NCI-H128 (cell line): ENCODE data around the gene BTNL9.
"Not testable (repeated sequence)": the region's sequence is repeated elsewhere in the genome, so short reads cannot be mapped to it uniquely, and the experiment has no call there.

Experiments
- DNase-seq: peaks from one replicate; lab custom pipeline; 2025; ENCODE audit not compliant: unreplicated experiment; lab: John Stamatoyannopoulos, UW

The BTNL9 gene

GRCh38 chr5:181042722-181043121 lies 2.7 kb downstream of the BTNL9 start:
- no peak for DNase-seq

DNA sequence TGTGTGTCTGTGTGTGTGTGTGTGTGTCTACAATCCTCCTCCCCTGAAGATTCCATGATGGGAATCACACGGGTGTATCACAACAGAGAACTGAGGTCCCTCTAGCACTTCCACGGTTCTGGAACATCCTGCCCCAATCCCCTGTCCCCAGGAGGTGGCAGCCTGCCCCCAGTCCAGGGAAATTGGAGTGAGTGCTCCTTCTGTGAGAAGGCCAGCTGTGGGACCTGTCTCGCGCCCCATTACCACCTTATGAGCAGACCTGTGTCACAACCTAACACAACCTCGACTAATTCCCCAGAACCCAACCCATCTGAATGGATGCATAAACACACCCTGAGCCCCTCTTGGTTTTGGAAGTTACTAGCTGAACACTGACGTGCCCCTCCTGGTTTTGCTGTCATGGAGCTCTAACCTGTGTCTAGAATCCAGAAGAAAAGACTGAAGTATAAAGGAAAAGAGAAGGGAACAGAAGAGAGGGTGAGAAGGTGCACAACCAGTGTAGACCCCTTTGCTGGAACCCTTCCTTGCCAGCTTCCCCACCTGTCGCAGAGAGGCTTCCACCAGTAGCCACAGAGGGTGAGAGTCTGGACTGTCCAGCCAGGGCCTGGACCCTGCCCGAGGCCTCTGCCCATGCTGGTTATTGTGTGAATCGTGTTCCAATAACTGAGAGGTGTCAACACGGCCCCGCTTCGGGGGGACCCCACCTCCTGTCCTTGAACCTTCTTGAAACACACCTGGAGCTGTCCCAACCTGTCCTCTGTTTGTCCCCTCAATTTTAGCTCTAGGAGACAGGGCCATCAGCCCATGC lies 3.4 kb downstream of the BTNL9 start:
- DNase-seq, result no peak

DNA sequence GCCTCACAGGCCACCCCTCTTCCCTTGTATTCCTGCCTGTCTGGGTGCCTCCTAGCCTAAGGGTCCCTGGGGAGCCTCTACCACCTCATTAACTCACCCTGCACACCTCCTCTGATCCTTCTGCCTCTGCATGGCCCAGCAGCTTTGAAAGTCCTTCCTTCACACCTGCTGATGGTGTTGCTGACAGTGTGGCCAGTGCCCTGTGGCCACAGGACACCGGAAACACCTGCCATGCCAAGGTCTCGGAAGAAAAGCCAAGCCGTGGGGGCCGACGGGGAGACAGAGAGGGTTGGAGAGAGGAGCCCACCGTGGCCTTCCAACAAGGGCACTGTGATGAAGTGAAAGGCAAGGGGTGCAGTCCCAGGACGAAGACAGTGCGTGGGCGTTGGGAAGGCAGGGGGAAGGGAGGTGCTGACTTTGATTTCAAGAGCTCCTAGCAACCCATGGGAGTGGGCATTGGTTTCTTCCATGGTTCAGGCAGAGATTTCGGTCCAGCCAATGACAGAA lies 4.1 kb downstream of the BTNL9 start:
- DNase-seq, result no peak

- DNase-seq, result no peak
These were observed 4.7 kb downstream of the BTNL9 start for GRCh38 chr5:181044662-181045305.

- no peak for DNase-seq
These were observed 5.2 kb downstream of the BTNL9 start for GRCh38 chr5:181045316-181045715.

GRCh38 chr5:181045857-181046256 lies 5.8 kb downstream of the BTNL9 start:
- not testable (repeated sequence) for DNase-seq

DNA sequence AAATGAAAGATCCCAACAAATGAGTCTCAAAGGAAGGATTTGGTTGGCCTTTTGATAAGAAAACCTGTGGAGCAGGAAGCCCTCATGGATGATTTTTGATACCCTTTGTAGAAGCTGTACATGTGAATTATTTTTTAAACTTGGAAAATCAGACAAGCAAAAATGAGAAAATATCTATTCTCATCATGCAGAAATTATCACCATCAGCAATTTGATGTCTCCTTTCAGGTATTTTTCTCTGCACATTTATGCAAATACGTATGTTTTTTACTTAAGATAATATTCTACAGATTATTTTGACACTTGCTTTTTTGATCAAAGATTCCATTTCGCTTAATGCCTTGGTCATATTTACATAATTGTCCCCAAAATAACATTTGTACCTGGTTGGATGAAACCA lies 7.2 kb downstream of the BTNL9 start:
- DNase-seq, result no peak

DNA sequence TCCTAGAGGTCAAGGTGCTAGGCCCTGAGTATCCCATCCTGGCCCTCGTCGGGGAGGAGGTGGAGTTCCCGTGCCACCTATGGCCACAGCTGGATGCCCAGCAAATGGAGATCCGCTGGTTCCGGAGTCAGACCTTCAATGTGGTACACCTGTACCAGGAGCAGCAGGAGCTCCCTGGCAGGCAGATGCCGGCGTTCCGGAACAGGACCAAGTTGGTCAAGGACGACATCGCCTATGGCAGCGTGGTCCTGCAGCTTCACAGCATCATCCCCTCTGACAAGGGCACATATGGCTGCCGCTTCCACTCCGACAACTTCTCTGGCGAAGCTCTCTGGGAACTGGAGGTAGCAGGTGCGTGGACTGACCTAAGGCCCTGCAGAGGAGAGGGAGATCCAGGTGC lies 7.9 kb downstream of the BTNL9 start:
- no peak for DNase-seq

DNA sequence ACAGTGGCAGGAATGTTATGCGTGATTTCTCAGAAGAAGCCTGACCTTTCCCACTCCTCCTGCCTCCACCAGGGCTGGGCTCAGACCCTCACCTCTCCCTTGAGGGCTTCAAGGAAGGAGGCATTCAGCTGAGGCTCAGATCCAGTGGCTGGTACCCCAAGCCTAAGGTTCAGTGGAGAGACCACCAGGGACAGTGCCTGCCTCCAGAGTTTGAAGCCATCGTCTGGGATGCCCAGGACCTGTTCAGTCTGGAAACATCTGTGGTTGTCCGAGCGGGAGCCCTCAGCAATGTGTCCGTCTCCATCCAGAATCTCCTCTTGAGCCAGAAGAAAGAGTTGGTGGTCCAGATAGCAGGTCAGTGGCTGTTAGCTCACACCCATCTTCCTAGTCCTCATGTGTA lies 9.9 kb downstream of the BTNL9 start:
- no peak for DNase-seq

DNA sequence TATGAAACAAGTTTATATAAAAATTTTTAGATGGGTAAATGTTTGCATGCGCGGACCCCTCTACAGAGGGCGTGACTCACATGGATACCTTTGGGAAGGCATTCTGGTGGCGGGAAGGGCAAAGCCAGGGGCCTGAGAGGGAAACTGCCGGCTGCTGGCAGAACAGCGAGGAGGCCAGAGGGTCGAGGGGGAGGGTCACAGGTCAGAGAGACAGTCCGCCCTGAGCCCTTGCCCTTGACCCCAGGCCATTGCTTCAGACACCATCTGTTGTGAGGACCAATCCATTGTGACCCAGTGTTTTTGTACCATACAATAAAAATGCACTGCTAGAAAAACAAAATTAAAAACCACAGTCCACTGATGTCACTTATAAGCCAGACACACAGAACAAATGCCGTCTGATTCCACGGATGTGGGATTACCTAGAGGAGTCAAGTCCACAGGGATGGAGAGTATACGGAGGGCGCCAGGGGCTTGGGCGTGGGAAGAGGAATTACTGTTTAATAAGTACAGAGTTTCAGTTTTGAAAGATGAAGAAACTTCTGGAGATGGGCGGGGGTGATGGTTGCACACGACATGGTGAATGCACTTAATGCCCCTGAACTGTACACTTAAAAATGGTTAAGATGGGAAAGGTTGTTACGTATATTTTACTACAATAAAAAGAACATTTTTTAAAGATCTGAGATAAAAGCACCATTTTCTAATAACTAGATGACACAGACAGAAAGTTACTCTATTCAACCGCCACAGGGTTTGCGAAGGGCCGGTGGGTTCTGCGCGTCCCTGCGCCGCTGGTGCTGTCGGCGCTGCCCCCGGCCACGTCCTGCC lies 12.0 kb downstream of the BTNL9 start:
- no peak for DNase-seq

- no peak for DNase-seq
These were observed 12.8 kb downstream of the BTNL9 start for GRCh38 chr5:181052672-181053487.

- DNase-seq, result no peak
These were observed 13.5 kb downstream of the BTNL9 start for GRCh38 chr5:181053488-181054121.

DNA sequence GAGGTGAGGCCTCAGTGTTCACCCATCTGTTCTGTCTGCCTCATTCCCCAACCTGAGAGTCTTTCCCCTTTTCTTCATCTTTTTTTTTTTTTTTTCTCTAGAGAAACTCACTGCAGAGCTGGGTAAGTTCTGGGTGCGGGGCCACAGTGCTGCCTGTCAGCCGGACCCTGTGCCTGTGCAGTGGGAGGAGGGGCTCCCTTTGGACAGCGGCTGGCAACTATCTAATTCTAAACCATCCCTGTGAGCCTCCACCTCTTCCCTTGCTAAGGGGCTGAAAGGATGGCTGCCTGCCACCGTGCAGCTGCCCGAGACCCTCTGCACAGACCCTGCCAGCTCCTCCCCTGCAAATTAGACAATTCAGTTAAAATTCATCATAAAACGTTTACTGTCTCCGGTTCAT lies 14.1 kb downstream of the BTNL9 start:
- no peak for DNase-seq

GRCh38 chr5:181054871-181055459 lies 14.9 kb downstream of the BTNL9 start:
- no peak for DNase-seq

DNA sequence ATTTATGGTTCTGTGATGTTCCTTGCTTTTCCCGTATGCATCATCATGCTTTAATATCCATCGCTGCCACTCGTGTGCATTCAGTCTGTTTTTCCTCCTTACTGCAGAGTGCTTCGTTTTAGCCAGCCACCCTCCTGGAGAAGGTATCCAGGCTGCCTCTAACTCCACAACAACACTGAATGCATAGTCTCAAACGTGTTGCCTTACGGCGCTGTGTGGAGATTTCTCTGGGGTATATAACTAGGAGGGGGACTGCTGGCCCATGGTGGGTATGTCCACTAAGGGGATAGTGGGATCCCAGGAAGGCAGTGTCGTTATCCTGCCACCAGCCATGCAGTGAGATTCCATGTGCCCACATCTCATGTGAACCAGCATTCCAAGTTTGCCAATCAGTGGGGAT lies 16.4 kb downstream of the BTNL9 start:
- no peak for DNase-seq

DNA sequence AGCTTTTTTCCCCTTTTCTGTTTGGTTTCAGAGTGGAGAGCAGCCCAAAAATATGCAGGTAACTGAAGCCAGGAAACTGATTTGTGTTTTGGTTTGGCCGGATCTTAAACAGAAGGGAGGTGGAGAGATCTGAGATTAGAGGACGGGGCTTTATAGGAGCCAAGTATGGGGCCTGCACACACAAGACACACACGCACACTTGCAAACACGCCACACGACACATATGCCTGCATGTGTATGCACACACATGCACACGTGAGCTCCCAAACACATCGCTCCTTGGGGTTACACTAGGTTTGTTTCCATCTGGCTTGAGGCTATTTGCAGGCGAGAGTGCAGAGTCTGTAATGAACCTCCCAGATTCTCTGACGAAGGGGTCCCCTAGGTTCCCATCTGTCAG lies 18.3 kb downstream of the BTNL9 start:
- no peak for DNase-seq

GRCh38 chr5:181058786-181059296 lies 18.8 kb downstream of the BTNL9 start:
- DNase-seq, result no peak

DNA sequence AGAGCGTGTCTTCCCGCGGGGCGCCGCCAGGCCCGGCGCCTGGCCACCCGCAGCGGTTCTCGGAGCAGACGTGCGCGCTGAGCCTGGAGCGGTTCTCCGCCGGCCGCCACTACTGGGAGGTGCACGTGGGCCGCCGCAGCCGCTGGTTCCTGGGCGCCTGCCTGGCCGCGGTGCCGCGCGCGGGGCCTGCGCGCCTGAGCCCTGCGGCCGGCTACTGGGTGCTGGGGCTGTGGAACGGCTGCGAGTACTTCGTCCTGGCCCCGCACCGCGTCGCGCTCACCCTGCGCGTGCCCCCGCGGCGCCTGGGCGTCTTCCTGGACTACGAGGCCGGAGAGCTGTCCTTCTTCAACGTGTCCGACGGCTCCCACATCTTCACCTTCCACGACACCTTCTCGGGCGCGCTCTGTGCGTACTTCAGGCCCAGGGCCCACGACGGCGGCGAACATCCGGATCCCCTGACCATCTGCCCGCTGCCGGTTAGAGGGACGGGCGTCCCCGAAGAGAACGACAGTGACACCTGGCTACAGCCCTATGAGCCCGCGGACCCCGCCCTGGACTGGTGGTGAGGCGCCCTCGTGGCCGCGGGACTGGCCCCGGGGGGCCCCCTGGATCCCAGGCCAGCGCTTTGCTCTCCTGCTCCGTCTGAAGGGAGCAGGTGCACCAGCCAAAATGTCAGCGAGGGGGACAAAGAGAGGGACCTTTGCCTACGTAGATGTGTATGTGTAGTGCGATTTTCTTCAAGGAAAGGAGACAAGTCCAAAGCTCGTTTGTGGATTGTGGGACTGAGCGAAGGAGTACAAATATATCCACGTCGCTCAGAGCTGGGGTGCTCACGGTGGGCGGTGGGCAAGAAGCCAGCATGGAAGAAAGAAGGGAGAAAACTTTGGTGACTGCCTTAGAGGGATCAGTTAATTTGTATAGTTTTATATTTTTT lies 19.5 kb downstream of the BTNL9 start:
- DNase-seq, result no peak

DNA sequence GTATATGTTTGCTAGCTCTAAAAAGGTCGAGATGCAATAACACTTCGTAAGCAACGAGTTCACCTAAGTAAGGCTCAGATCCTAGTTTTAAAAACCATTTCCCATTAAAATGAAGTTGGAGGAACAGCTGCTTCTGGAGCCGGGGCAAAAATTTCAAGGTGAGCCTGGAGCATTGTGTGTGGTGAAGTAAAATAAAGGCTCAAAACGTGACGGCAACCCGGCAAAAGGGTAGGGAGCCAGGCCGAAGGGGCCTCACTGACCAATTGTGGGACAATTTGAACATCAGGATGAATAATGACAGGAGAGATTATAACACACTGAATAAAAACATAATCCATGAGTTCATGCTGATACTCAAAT lies 20.1 kb downstream of the BTNL9 start:
- no peak for DNase-seq
